Parathyroid adenoma (tissue), 2 donors: ENCODE results near the gene EEFSEC.

ENCODE experiments used
- H2AFZ ChIP-seq: fragments of 300-600 bp; sonication (generic); one replicate; pipeline ENCODE4 v1.7.0; 2017; ENCODE audit warnings: antibody characterized with exemption, mild to moderate bottlenecking
- H3K27ac ChIP-seq: fragments of 300-600 bp; sonication (generic); one replicate; pipeline ENCODE4 v1.7.0; 2017
- H3K27me3 ChIP-seq: fragments of 300-600 bp; sonication (generic); one replicate; pipeline ENCODE4 v1.7.0; 2017; ENCODE audit warnings: low read length; ENCODE audit not compliant: control insufficient read depth, insufficient read depth
- H3K36me3 ChIP-seq: fragments of 300-600 bp; sonication (generic); one replicate; pipeline ENCODE4 v1.7.0; 2017; ENCODE audit warnings: low read length; ENCODE audit not compliant: control insufficient read depth, insufficient read depth
- H3K4me1 ChIP-seq: fragments of 300-600 bp; sonication (generic); one replicate; pipeline ENCODE4 v1.7.0; 2017; ENCODE audit warnings: control low read depth
- H3K4me2 ChIP-seq: fragments of 300-600 bp; sonication (generic); one replicate; pipeline ENCODE4 v1.7.0; 2017; ENCODE audit warnings: low read length
- H3K4me3 ChIP-seq: fragments of 300-600 bp; sonication (generic); one replicate; pipeline ENCODE4 v1.7.0; 2017; ENCODE audit warnings: low read depth, low read length
- H3K79me2 ChIP-seq: fragments of 300-600 bp; sonication (generic); one replicate; pipeline ENCODE4 v1.7.0; 2017; ENCODE audit warnings: control low read depth
- H3K9ac ChIP-seq: fragments of 300-600 bp; sonication (generic); one replicate; pipeline ENCODE4 v1.7.0; 2017; ENCODE audit warnings: mild to moderate bottlenecking
- H3K9me3 ChIP-seq: fragments of 300-600 bp; sonication (generic); one replicate; pipeline ENCODE4 v1.7.0; 2017; ENCODE audit warnings: low read length; ENCODE audit not compliant: control insufficient read depth
- CTCF ChIP-seq: fragments of 300-600 bp; sonication (generic); IDR thresholded peaks from one replicate; pipeline ENCODE4 v1.7.0; 2017; ENCODE audit warnings: antibody characterized with exemption, mild to moderate bottlenecking
- donor health status: primary hyperparathyroidism.

The EEFSEC gene

GRCh38 chr3:128421966-128422365 lies 268.7 kb downstream of the EEFSEC start:
- H3K4me1 ChIP-seq: no peaks in the 10 kb centered on the region
- no peak overlapping the region for H3K4me3 ChIP-seq
- no peaks in the 10 kb centered on the region for H3K79me2 ChIP-seq
- no peak overlapping the region for H3K9ac ChIP-seq
- H2AFZ ChIP-seq: no peak overlapping the region
- H3K4me2 ChIP-seq: no peak overlapping the region
- H3K9me3 ChIP-seq: no peaks in the 10 kb centered on the region
- H3K27me3 ChIP-seq: no peaks in the 10 kb centered on the region
- TF ChIP-seq CTCF: no peak
- H3K36me3 ChIP-seq: no peaks in the 10 kb centered on the region
- no peak overlapping the region for H3K27ac ChIP-seq

GRCh38 chr3:128422762-128423524 lies 269.7 kb downstream of the EEFSEC start:
- Histone ChIP-seq H3K36me3 (no peaks in the 10 kb centered on the region), H3K27ac (no peak overlapping the region), H3K4me2 (no peak overlapping the region), H3K4me1 (peaks cover 4% of the 10 kb centered on the region), H3K79me2 (no peaks in the 10 kb centered on the region), H2AFZ (no peak overlapping the region), H3K4me3 (no peak overlapping the region), H3K9me3 (no peaks in the 10 kb centered on the region), H3K9ac (no peak overlapping the region), H3K27me3 (no peaks in the 10 kb centered on the region)
- no peak for TF ChIP-seq CTCF

GRCh38 chr3:128423525-128424147 lies 270.4 kb downstream of the EEFSEC start:
- H3K9ac ChIP-seq: no peak overlapping the region
- no peaks in the 10 kb centered on the region for H3K9me3 ChIP-seq
- no peak overlapping the region for H3K27ac ChIP-seq
- H3K4me3 ChIP-seq: no peak overlapping the region
- no peak overlapping the region for H3K4me2 ChIP-seq
- no peak for TF ChIP-seq CTCF
- H2AFZ ChIP-seq: no peak overlapping the region
- H3K4me1 ChIP-seq: peaks cover 7% of the 10 kb centered on the region
- no peaks in the 10 kb centered on the region for H3K27me3 ChIP-seq
- no peaks in the 10 kb centered on the region for H3K79me2 ChIP-seq
- H3K36me3 ChIP-seq: no peaks in the 10 kb centered on the region

DNA sequence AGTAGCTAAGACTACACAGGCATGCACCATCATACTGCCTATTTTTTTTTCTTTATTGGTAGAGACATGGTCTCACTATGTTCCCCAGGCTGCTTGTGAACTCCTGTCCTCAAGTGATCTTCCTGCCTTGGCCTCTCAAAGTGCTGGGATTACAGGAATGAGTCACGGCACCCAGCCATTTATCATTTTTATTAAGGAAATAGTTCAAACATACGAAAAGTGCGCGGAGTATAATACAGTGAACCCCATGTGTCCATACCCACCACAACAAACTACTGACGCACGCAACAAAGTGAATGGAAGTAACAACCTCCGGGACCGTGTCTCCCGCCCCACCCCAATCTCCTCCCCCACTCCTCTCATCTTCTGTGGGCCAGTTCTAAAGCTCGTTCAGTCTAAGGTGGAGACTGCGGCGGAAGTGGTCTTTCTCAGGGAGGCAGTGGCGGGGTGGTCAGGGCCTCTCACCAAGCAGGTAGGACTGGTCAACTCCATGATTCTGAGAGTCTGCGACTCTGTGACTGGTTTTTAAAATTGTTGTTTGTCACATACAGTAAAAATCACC lies 271.3 kb downstream of the EEFSEC start:
- no peaks in the 10 kb centered on the region for H3K79me2 ChIP-seq
- H3K36me3 ChIP-seq: no peaks in the 10 kb centered on the region
- no peaks in the 10 kb centered on the region for H3K27me3 ChIP-seq
- H3K27ac ChIP-seq: no peak overlapping the region
- no peak overlapping the region for H3K4me2 ChIP-seq
- H3K9me3 ChIP-seq: no peaks in the 10 kb centered on the region
- H3K4me1 ChIP-seq: peaks cover 7% of the 10 kb centered on the region
- H2AFZ ChIP-seq: no peak overlapping the region
- no peak overlapping the region for H3K9ac ChIP-seq
- no peak for TF ChIP-seq CTCF
- no peak overlapping the region for H3K4me3 ChIP-seq
